Nephron progenitor cell (in vitro differentiated cells): ENCODE results near the gene CERK.

Experiments
- DNase-seq: peaks from one replicate; pipeline ENCODE4 v3.0.0; 2021
- H3K27ac Mint-ChIP-seq: 2 replicates; pipeline ENCODE4 v1.8.0; 2021; ENCODE audit warnings: mild to moderate bottlenecking, moderate library complexity, mixed read lengths
- H3K27me3 Mint-ChIP-seq: 2 replicates; pipeline ENCODE4 v1.8.0; 2021; ENCODE audit warnings: mild to moderate bottlenecking, low read depth, mixed read lengths; ENCODE audit not compliant: poor library complexity
- H3K36me3 Mint-ChIP-seq: 2 replicates; pipeline ENCODE4 v1.8.0; 2021; ENCODE audit warnings: low read depth, mixed read lengths
- H3K4me1 Mint-ChIP-seq: 2 replicates; pipeline ENCODE4 v1.8.0; 2021; ENCODE audit warnings: mixed read lengths
- H3K4me3 Mint-ChIP-seq: 2 replicates; pipeline ENCODE4 v1.8.0; 2021; ENCODE audit warnings: mild to moderate bottlenecking, moderate library complexity, mixed read lengths
- H3K9me3 Mint-ChIP-seq: 2 replicates; pipeline ENCODE4 v1.8.0; 2021; ENCODE audit warnings: mild to moderate bottlenecking, moderate library complexity, mixed read lengths
- CTCF ChIP-seq: fragments of 200-600 bp; sonication (generic); IDR thresholded peaks from 2 replicates; pipeline ENCODE4 v1.5.0; 2021; ENCODE audit warnings: antibody characterized with exemption

Gene CERK

GRCh38 chr22:46746192-46746591 lies 8.1 kb upstream of the CERK start:
- no peak for DNase-seq
- H3K36me3 Mint-ChIP-seq: no peaks in the 10 kb centered on the region
- no peak overlapping the region for H3K27ac Mint-ChIP-seq
- peaks cover 24% of the 10 kb centered on the region for H3K27me3 Mint-ChIP-seq
- H3K9me3 Mint-ChIP-seq: no peaks in the 10 kb centered on the region
- H3K4me1 Mint-ChIP-seq: peaks cover 27% of the 10 kb centered on the region
- H3K4me3 Mint-ChIP-seq: no peak overlapping the region
- no peak for TF ChIP-seq CTCF

- Mint-ChIP-seq H3K27ac (no peak overlapping the region), H3K4me1 (peaks cover 29% of the 10 kb centered on the region), H3K4me3 (no peak overlapping the region), H3K36me3 (no peaks in the 10 kb centered on the region), H3K9me3 (no peaks in the 10 kb centered on the region), H3K27me3 (peaks cover 21% of the 10 kb centered on the region)
- no peak for DNase-seq
- no peak for TF ChIP-seq CTCF
Measured at GRCh38 chr22:46744581-46744980, 6.5 kb upstream of the CERK start.

GRCh38 chr22:46742576-46743221 lies 4.6 kb upstream of the CERK start:
- H3K27ac Mint-ChIP-seq: no peak overlapping the region
- no peaks in the 10 kb centered on the region for H3K9me3 Mint-ChIP-seq
- H3K27me3 Mint-ChIP-seq: peaks cover 17% of the 10 kb centered on the region
- H3K4me1 Mint-ChIP-seq: peaks cover 33% of the 10 kb centered on the region
- TF ChIP-seq CTCF: no peak
- no peak overlapping the region for H3K4me3 Mint-ChIP-seq
- no peaks in the 10 kb centered on the region for H3K36me3 Mint-ChIP-seq
- DNase-seq: no peak

GRCh38 chr22:46741974-46742519 lies 4.0 kb upstream of the CERK start:
- no peak for DNase-seq
- Mint-ChIP-seq H3K36me3 (no peaks in the 10 kb centered on the region), H3K27ac (no peak overlapping the region), H3K9me3 (no peaks in the 10 kb centered on the region), H3K4me1 (peaks cover 37% of the 10 kb centered on the region), H3K4me3 (no peak overlapping the region), H3K27me3 (peaks cover 14% of the 10 kb centered on the region)
- no peak for TF ChIP-seq CTCF

- H3K4me1 Mint-ChIP-seq: peaks cover 46% of the 10 kb centered on the region
- peak overlapping the region; percentile 44 for H3K4me3 Mint-ChIP-seq
- no peaks in the 10 kb centered on the region for H3K36me3 Mint-ChIP-seq
- no peak for DNase-seq
- H3K9me3 Mint-ChIP-seq: no peaks in the 10 kb centered on the region
- H3K27me3 Mint-ChIP-seq: peaks cover 13% of the 10 kb centered on the region
- TF ChIP-seq CTCF: no peak
- no peak overlapping the region for H3K27ac Mint-ChIP-seq
Measured at GRCh38 chr22:46740910-46741780, 3.1 kb upstream of the CERK start.
